DOHH2 (cell line): ENCODE measurements around the gene CATSPERZ.

ENCODE experiments used
- CTCF ChIP-seq: fragments of 200-600 bp; sonication (generic); IDR thresholded peaks from one replicate; pipeline ENCODE4 v1.5.1; 2014; ENCODE audit warnings: antibody characterized with exemption, mild to moderate bottlenecking, low read depth, low read length; ENCODE audit not compliant: poor library complexity, severe bottlenecking
- EZH2phosphoT487 ChIP-seq: fragments of 200-600 bp; sonication (generic); IDR thresholded peaks from 2 replicates; pipeline ENCODE4 v1.6.1; 2017; ENCODE audit warnings: borderline replicate concordance, mild to moderate bottlenecking, antibody characterized with exemption, low read length, moderate library complexity, mixed read lengths

GRCh38 chr11:64351136-64351631 lies 51.0 kb downstream of the CATSPERZ start:
- TF ChIP-seq CTCF, result no peak
- TF ChIP-seq EZH2phosphoT487, result no peak
